Measurements from ENCODE around the gene ATAD1. TPM values are rescaled to one million over a fixed set of nuclear protein-coding genes. Genes with fewer than 3 reads are reported as not detected.

Gene ATAD1
- total and polyA plus RNA-seq, 2 of the 8 experiments (the other 6 are each of a cell fraction or from before 2014, with no cell fraction given), result 8.9 to 35.3 TPM

GRCh38 chr10:87707254-87707653, 110.8 kb downstream of the ATAD1 start:
- no peak overlapping the region for H2AK5ac ChIP-seq (ENCODE audit: low read depth, low read length)
- no peaks in the 10 kb centered on the region for H3K79me2 ChIP-seq (ENCODE audit: control insufficient read depth in 1 of 2, insufficient read depth in 2 of 2, low read length in 2 of 2)
- peaks cover 0 to 7% (median 0%) of the 10 kb centered on the region in 4 experiments; a peak in 2 of 8 replicates for H3K36me3 ChIP-seq (ENCODE audit: control insufficient read depth in 2 of 4, insufficient read depth in 4 of 4, low read length in 3 of 4)
- no peak overlapping the region for H3K18ac ChIP-seq (ENCODE audit: extremely low read depth, low read length)
- H3K79me1 ChIP-seq (ENCODE audit: low read depth, low read length), result no peaks in the 10 kb centered on the region
- H4K20me1 ChIP-seq (replicated peaks in 1 of 2; ENCODE audit: control insufficient read depth in 1 of 2, insufficient read depth in 2 of 2, low read length in 2 of 2), result no peaks in the 10 kb centered on the region
- 92% methylated on average over 4 of the region's 4 CpGs; no CpG with 5 or more reads in 1 of the 2 experiments for WGBS, 2 experiments (ENCODE audit: extremely low coverage in 1 of 2, insufficient coverage in 1 of 2, insufficient read length in 1 of 2, insufficient replicate concordance in 2 of 2, low coverage in 1 of 2, low lambda C conversion rate in 2 of 2, missing lambda C conversion rate in 1 of 2)
- no peak overlapping the region for H3K23ac ChIP-seq (ENCODE audit: insufficient read length)
- H3K9me3 ChIP-seq (ENCODE audit: insufficient read depth in 2 of 2, low read depth in 1 of 2, low read length in 1 of 2), result no peaks in the 10 kb centered on the region
- no peak overlapping the region for H3K9ac ChIP-seq (replicated peaks in 1 of 4; ENCODE audit: extremely low read depth in 1 of 4, low read depth in 3 of 4, low read length in 3 of 4)
- H2BK120ac ChIP-seq (replicated peaks; ENCODE audit: low read depth, low read length), result no peak overlapping the region
- H3K4me2 ChIP-seq (ENCODE audit: insufficient read depth in 1 of 2, low read depth in 2 of 2, low read length in 2 of 2), result no peak overlapping the region
- H3K14ac ChIP-seq (ENCODE audit: insufficient read length), result no peak overlapping the region
- no peaks in the 10 kb centered on the region for H3K4me1 ChIP-seq (replicated peaks in 1 of 4; ENCODE audit: control insufficient read depth in 3 of 4, insufficient read depth in 4 of 4, low read length in 3 of 4)
- H4K91ac ChIP-seq (replicated peaks; ENCODE audit: insufficient read length, low read length), result no peak overlapping the region
- FAIRE-seq (no peak), DNase-seq (ENCODE audit: low read depth in 1 of 2, low spot score in 2 of 2) (no peak)
- CTCF ChIA-PET (ENCODE audit: partially characterized antibody), result interaction anchor here (1.2 kb wide), 1 partner anchor 23 kb away, joined by 3 read pairs; no protein-coding TSS in a partner anchor
- no peak overlapping the region for H2BK5ac ChIP-seq (ENCODE audit: low read depth, low read length)
- no peak overlapping the region for H2BK20ac ChIP-seq (ENCODE audit: low read length)
- H2BK12ac ChIP-seq (ENCODE audit: low read depth, low read length), result no peak overlapping the region
- no peak overlapping the region for H2BK15ac ChIP-seq (ENCODE audit: low read length)
- H3K23me2 ChIP-seq (ENCODE audit: low read depth, low read length), result no peaks in the 10 kb centered on the region
- H4K8ac ChIP-seq (ENCODE audit: extremely low read depth, insufficient read depth, low read length), result no peak overlapping the region
- POLR2A ChIA-PET (ENCODE audit: partially characterized antibody), result no interaction called here
- no peak overlapping the region for H3K27ac ChIP-seq (ENCODE audit: low read depth, low read length)
- no peak overlapping the region for H4K5ac ChIP-seq (ENCODE audit: insufficient read length, low read depth, low read length)
- H3K56ac ChIP-seq (replicated peaks; ENCODE audit: insufficient read length, low read depth, low read length), result no peak overlapping the region
- no peak overlapping the region for H2AFZ ChIP-seq (ENCODE audit: low read length)
- no peak overlapping the region for H3K4ac ChIP-seq (replicated peaks; ENCODE audit: insufficient read length, low read depth, low read length)
- no peaks in the 10 kb centered on the region for H3K27me3 ChIP-seq (replicated peaks in 1 of 4; ENCODE audit: control insufficient read depth in 3 of 4, extremely low read depth in 1 of 4, insufficient read depth in 3 of 4, low read length in 3 of 4)
- no peak overlapping the region for H3K4me3 ChIP-seq (ENCODE audit: extremely low read depth in 1 of 4, insufficient read depth in 2 of 4, low read depth in 3 of 4, low read length in 4 of 4)
- no peak for TF ChIP-seq SAP30 (IDR thresholded peaks at IDR 0.05; ENCODE audit: insufficient read depth, insufficient replicate concordance, low read length)
- no peak for TF ChIP-seq CBX8 (IDR thresholded peaks at IDR 0.05; ENCODE audit: borderline replicate concordance, low read depth, low read length)
- no peak for TF ChIP-seq RFX5 (IDR thresholded peaks at IDR 0.05; ENCODE audit: borderline replicate concordance, low read depth, low read length)
- no peak for TF ChIP-seq POLR2A (IDR thresholded peaks at IDR 0.05; ENCODE audit: control extremely low read depth in 1 of 2, low read depth in 2 of 2, low read length in 2 of 2)
- no peak for TF ChIP-seq ATF3 (IDR thresholded peaks at IDR 0.05; ENCODE audit: insufficient read depth, low read depth, low read length)
- TF ChIP-seq BACH1 (IDR thresholded peaks at IDR 0.05; ENCODE audit: low read length), result no peak
- TF ChIP-seq SP1 (IDR thresholded peaks at IDR 0.05; ENCODE audit: low read depth, low read length), result no peak
- TF ChIP-seq, protein P1, sequence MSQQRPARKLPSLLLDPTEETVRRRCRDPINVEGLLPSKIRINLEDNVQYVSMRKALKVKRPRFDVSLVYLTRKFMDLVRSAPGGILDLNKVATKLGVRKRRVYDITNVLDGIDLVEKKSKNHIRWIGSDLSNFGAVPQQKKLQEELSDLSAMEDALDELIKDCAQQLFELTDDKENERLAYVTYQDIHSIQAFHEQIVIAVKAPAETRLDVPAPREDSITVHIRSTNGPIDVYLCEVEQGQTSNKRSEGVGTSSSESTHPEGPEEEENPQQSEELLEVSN (IDR thresholded peaks at IDR 0.05), result no peak
- TF ChIP-seq EZH2 (IDR thresholded peaks at IDR 0.05; ENCODE audit: low read depth, low read length, severe bottlenecking), result no peak
- TF ChIP-seq, protein P2, sequence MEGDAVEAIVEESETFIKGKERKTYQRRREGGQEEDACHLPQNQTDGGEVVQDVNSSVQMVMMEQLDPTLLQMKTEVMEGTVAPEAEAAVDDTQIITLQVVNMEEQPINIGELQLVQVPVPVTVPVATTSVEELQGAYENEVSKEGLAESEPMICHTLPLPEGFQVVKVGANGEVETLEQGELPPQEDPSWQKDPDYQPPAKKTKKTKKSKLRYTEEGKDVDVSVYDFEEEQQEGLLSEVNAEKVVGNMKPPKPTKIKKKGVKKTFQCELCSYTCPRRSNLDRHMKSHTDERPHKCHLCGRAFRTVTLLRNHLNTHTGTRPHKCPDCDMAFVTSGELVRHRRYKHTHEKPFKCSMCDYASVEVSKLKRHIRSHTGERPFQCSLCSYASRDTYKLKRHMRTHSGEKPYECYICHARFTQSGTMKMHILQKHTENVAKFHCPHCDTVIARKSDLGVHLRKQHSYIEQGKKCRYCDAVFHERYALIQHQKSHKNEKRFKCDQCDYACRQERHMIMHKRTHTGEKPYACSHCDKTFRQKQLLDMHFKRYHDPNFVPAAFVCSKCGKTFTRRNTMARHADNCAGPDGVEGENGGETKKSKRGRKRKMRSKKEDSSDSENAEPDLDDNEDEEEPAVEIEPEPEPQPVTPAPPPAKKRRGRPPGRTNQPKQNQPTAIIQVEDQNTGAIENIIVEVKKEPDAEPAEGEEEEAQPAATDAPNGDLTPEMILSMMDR (IDR thresholded peaks at IDR 0.05; ENCODE audit: control extremely low read depth in 1 of 3, insufficient read depth in 1 of 3, low read depth in 1 of 3, low read length in 3 of 3), result no peak
- TF ChIP-seq GTF2F1 (IDR thresholded peaks at IDR 0.05; ENCODE audit: borderline replicate concordance, low read depth, low read length), result no peak

Data from H1 (cell line).